BLaER1 treated with 17β-estradiol and CSF1 and Interleukin-3, amounts not matched to agents 10 nM and 100 nM (cell line): Measurements from ENCODE around the gene P3H2.
"Not testable (repeated sequence)": the region's sequence is repeated elsewhere in the genome, so short reads cannot be mapped to it uniquely, and the experiment has no call there.

Experiments
- H3K27ac ChIP-seq, 11 experiments: shearing (Covaris generic); formaldehyde crosslinking; 2 replicates each; pipeline ENCODE4 v1.8.1; 2022
- H3K27me3 ChIP-seq, 11 experiments: shearing (Covaris generic); formaldehyde crosslinking; 2 replicates each; pipeline ENCODE4 v1.8.1; 2022
- H3K36me3 ChIP-seq, 11 experiments: shearing (Covaris generic); formaldehyde crosslinking; 2 replicates each; pipeline ENCODE4 v1.8.1; 2022
- H3K4me1 ChIP-seq, 10 experiments: shearing (Covaris generic); formaldehyde crosslinking; 2 replicates each; pipeline ENCODE4 v1.8.1; 2022
- H3K4me2 ChIP-seq, 11 experiments: shearing (Covaris generic); formaldehyde crosslinking; 2 replicates each; pipeline ENCODE4 v1.8.1; 2022
- H3K4me3 ChIP-seq, 10 experiments: shearing (Covaris generic); formaldehyde crosslinking; 2 replicates each; pipeline ENCODE4 v1.8.1; 2022
- H3K9ac ChIP-seq, 11 experiments: shearing (Covaris generic); formaldehyde crosslinking; 2 replicates each; pipeline ENCODE4 v1.8.1; 2022
- H3K9me3 ChIP-seq, 11 experiments: shearing (Covaris generic); formaldehyde crosslinking; replicated peaks in 1 of 11; 2 replicates each; pipeline ENCODE4 v1.8.1; 2022
- H4K20me1 ChIP-seq, 11 experiments: shearing (Covaris generic); formaldehyde crosslinking; 2 replicates each; pipeline ENCODE4 v1.8.1; 2022
- Cebpa-rat ChIP-seq, 11 experiments: shearing (Covaris generic); IDR thresholded peaks; 2 replicates each; pipeline ENCODE4 v1.8.1; 2022

P3H2 gene

GRCh38 chr3:190077395-190078045, 43.2 kb downstream of the P3H2 start:
- Histone ChIP-seq H3K27ac (no peak overlapping the region), H3K9me3 (no peaks in the 10 kb centered on the region), H3K4me3 (no peak overlapping the region), H4K20me1 (no peaks in the 10 kb centered on the region), H3K27me3 (no peaks in the 10 kb centered on the region), H3K4me1 (no peaks in the 10 kb centered on the region), H3K4me2 (no peak overlapping the region), H3K36me3 (no peaks in the 10 kb centered on the region), H3K9ac (no peak overlapping the region)
- TF ChIP-seq Cebpa-rat (IDR thresholded peaks at IDR 0.05) = no peak

- no peaks in the 10 kb centered on the region for H4K20me1 ChIP-seq
- no peaks in the 10 kb centered on the region for H3K9me3 ChIP-seq
- H3K4me3 ChIP-seq = no peak overlapping the region
- H3K4me1 ChIP-seq = no peaks in the 10 kb centered on the region
- H3K36me3 ChIP-seq = no peaks in the 10 kb centered on the region
- no peak overlapping the region for H3K9ac ChIP-seq
- H3K4me2 ChIP-seq = no peak overlapping the region
- TF ChIP-seq Cebpa-rat (IDR thresholded peaks at IDR 0.05) = no peak
- no peak overlapping the region for H3K27ac ChIP-seq
- no peaks in the 10 kb centered on the region for H3K27me3 ChIP-seq
These were observed 43.9 kb downstream of the P3H2 start for GRCh38 chr3:190076601-190077394.

GRCh38 chr3:190076136-190076535, 44.6 kb downstream of the P3H2 start:
- H3K27me3 ChIP-seq = no peaks in the 10 kb centered on the region
- no peak overlapping the region for H3K4me3 ChIP-seq
- no peak overlapping the region for H3K9ac ChIP-seq
- H3K9me3 ChIP-seq = no peaks in the 10 kb centered on the region
- no peak overlapping the region for H3K4me2 ChIP-seq
- H3K36me3 ChIP-seq = no peaks in the 10 kb centered on the region
- H3K27ac ChIP-seq = no peak overlapping the region
- H4K20me1 ChIP-seq = no peaks in the 10 kb centered on the region
- TF ChIP-seq Cebpa-rat (IDR thresholded peaks at IDR 0.05) = no peak
- no peaks in the 10 kb centered on the region for H3K4me1 ChIP-seq

- H4K20me1 ChIP-seq = no peaks in the 10 kb centered on the region
- H3K27ac ChIP-seq = no peak overlapping the region
- TF ChIP-seq Cebpa-rat (IDR thresholded peaks at IDR 0.05) = no peak
- H3K4me3 ChIP-seq = no peak overlapping the region
- H3K4me1 ChIP-seq = no peaks in the 10 kb centered on the region
- H3K9ac ChIP-seq = no peak overlapping the region
- no peaks in the 10 kb centered on the region for H3K36me3 ChIP-seq
- no peaks in the 10 kb centered on the region for H3K27me3 ChIP-seq
- H3K4me2 ChIP-seq = no peak overlapping the region
- H3K9me3 ChIP-seq = no peaks in the 10 kb centered on the region
These were observed 45.9 kb downstream of the P3H2 start for GRCh38 chr3:190074817-190075216.

GRCh38 chr3:190073264-190074008, 47.3 kb downstream of the P3H2 start:
- no peak overlapping the region for H3K27ac ChIP-seq
- no peak for TF ChIP-seq Cebpa-rat (IDR thresholded peaks at IDR 0.05)
- no peak overlapping the region for H3K9ac ChIP-seq
- no peaks in the 10 kb centered on the region for H3K27me3 ChIP-seq
- no peaks in the 10 kb centered on the region for H3K9me3 ChIP-seq
- H3K4me1 ChIP-seq = no peaks in the 10 kb centered on the region
- H3K4me3 ChIP-seq = no peak overlapping the region
- H3K36me3 ChIP-seq = no peaks in the 10 kb centered on the region
- no peaks in the 10 kb centered on the region for H4K20me1 ChIP-seq
- H3K4me2 ChIP-seq = no peak overlapping the region

- H3K9me3 ChIP-seq = no peaks in the 10 kb centered on the region
- no peaks in the 10 kb centered on the region for H3K27me3 ChIP-seq
- no peak overlapping the region for H3K9ac ChIP-seq
- H4K20me1 ChIP-seq = no peaks in the 10 kb centered on the region
- TF ChIP-seq Cebpa-rat (IDR thresholded peaks at IDR 0.05) = no peak
- no peak overlapping the region for H3K27ac ChIP-seq
- no peak overlapping the region for H3K4me3 ChIP-seq
- no peaks in the 10 kb centered on the region for H3K4me1 ChIP-seq
- no peak overlapping the region for H3K4me2 ChIP-seq
- H3K36me3 ChIP-seq = no peaks in the 10 kb centered on the region
These were observed 47.8 kb downstream of the P3H2 start for GRCh38 chr3:190072856-190073255.

GRCh38 chr3:190071921-190072320, 48.8 kb downstream of the P3H2 start:
- H4K20me1 ChIP-seq, H3K9ac ChIP-seq, H3K27me3 ChIP-seq, H3K4me1 ChIP-seq, H3K27ac ChIP-seq, H3K4me3 ChIP-seq, H3K9me3 ChIP-seq, H3K36me3 ChIP-seq, H3K4me2 ChIP-seq: not testable (repeated sequence)

- H3K4me3 ChIP-seq = no peak overlapping the region
- H3K36me3 ChIP-seq = no peaks in the 10 kb centered on the region
- H4K20me1 ChIP-seq = no peaks in the 10 kb centered on the region
- no peaks in the 10 kb centered on the region for H3K4me1 ChIP-seq
- no peaks in the 10 kb centered on the region for H3K9me3 ChIP-seq
- no peak overlapping the region for H3K27ac ChIP-seq
- TF ChIP-seq Cebpa-rat (IDR thresholded peaks at IDR 0.05) = no peak
- H3K9ac ChIP-seq = no peak overlapping the region
- H3K27me3 ChIP-seq = no peaks in the 10 kb centered on the region
- H3K4me2 ChIP-seq = no peak overlapping the region
These were observed 49.9 kb downstream of the P3H2 start for GRCh38 chr3:190070622-190071347.

- Histone ChIP-seq H3K27ac (no peak overlapping the region), H3K4me1 (no peaks in the 10 kb centered on the region)
- TF ChIP-seq Cebpa-rat (IDR thresholded peaks at IDR 0.05) = no peak
These were observed 55.5 kb downstream of the P3H2 start for GRCh38 chr3:190065204-190065603.

More at GRCh38 chr3:190065204-190065603, 55.5 kb downstream of the P3H2 start:
- Histone ChIP-seq H3K9ac (no peak overlapping the region), H4K20me1 (no peaks in the 10 kb centered on the region), H3K4me2 (no peak overlapping the region), H3K4me3 (no peak overlapping the region), H3K27me3 (no peaks in the 10 kb centered on the region), H3K36me3 (no peaks in the 10 kb centered on the region), H3K9me3 (no peaks in the 10 kb centered on the region)
